GM18508 (cell line): ENCODE results near the gene CACUL1.
"Not testable (repeated sequence)": the region's sequence is repeated elsewhere in the genome, so short reads cannot be mapped to it uniquely, and the experiment has no call there.

Source experiments
- ATAC-seq: cut with Tn5 transposase; IDR thresholded peaks from one replicate; pipeline ENCODE4 v1.9.1; 2021; ENCODE audit warnings: moderate number of reproducible peaks; ENCODE audit not compliant: insufficient read depth, unreplicated experiment

The CACUL1 gene

DNA sequence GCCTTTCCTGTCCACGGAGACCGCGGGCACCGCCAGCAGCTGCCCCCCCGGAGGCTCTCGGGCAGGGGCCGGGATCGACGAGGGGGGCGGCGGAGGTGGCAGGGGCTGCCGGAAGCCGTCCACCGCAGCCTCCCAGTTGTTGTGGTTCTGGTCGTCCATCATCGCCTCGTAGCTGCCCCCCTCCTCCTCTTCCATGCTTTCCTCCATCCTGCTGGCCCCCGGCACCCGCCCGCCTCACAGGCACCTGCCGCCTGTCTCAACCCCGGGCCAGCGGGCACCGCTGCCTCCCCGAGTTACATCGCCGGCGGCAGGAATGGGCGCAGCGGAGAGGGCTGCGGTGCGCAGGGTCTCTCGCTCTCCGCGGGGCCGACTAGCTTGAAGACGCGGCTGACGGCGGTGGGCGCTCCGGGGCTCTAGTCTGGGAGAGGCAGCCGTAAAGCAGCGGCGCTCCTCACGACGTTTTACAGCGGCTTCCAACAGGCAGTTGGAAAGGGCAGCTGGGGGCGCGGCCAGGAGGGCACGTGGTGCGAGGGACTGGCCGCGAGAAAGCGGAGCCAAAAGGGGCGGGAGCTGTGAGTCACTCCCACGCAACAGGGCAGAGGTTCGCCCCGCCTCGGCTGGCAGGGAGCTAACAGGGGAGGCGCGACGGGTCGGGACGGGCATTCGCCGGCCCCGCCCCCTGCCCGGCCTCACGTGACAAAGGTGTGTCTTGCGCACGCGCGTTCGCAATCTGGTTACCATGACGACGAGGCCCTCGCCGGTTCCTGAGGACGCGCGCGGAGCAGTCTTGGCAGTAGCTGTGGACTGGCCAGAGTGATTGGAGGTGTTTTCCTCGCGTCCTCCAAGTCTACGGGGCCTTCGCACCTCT is at the start of gene CACUL1:
Gene CACUL1 (minus strand): TSS at position 415 of the 868 bp plus-strand sequence. CDS start 208 bp downstream, at position 207.
- ATAC-seq = peak; percentile 87

- no peak for ATAC-seq
Observed at GRCh38 chr10:118804262-118804773, 49.5 kb upstream of the CACUL1 start.

GRCh38 chr10:118802126-118802793 is 47.5 kb upstream of the CACUL1 start:
- ATAC-seq = no peak

- no peak for ATAC-seq
Observed at GRCh38 chr10:118800920-118801319, 46.1 kb upstream of the CACUL1 start.

- ATAC-seq = no peak
Observed at GRCh38 chr10:118799777-118800176, 45.0 kb upstream of the CACUL1 start.

DNA sequence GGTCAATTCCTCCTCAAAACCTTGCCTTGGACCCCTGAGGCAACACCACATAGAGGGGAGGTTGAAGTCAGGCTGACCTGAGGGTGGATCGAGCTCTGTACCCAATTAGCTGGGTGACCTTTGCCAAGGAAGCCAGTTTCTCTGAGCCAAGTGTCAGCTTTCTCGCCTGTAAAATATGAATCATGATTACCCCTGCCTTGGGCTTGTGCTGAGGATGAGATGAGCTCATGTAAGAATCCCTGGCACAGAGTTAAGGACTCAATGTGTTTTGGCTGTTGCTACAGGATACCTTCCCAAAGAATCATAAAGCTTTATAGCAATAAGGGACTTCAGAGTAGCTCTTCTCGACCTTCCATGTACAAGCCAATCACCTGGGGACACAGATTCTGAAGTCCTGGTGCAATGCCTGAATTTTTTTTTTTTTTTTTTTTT is 43.5 kb upstream of the CACUL1 start:
- no peak for ATAC-seq

- ATAC-seq = not testable (repeated sequence)
Observed at GRCh38 chr10:118794971-118795370, 40.2 kb upstream of the CACUL1 start.

DNA sequence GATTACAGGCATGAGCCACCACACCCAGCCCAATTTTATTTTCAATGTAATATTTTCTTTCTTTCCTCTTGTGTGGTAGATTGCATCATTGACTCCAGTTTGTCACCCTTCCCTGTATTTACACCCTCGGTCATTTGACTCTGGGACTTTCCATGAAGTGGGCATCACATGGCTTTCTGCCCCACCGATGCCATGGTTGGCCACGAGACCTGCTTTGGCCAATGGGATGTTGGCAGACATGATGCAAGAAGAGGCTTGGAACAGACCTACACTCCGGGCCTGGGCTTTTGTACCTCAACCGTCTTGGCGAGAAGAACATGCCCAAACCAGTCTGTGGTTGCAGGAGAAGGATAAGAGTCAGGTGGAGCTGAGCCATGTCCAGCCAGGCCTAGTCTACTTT is 38.8 kb upstream of the CACUL1 start:
- ATAC-seq = no peak

- ATAC-seq = no peak
Observed at GRCh38 chr10:118792526-118792925, 37.8 kb upstream of the CACUL1 start.

DNA sequence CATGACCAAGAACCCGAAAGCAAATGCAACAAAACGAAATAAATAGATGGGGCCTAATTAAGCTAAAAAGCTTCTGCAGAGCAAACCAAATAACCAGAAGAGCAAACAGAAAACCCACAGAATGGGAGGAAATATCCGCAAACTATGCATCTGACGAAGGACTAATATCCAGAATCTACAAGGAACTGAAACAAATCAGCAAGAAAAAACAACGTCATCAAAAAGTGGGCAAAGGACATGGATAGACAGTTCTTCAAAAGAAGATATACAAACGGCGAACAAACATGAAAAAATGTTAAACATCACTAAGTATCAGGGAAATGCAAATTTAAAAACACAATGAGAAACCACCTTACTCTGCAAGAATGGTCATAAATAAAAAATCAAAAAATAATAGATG is 35.3 kb upstream of the CACUL1 start:
- no peak for ATAC-seq

DNA sequence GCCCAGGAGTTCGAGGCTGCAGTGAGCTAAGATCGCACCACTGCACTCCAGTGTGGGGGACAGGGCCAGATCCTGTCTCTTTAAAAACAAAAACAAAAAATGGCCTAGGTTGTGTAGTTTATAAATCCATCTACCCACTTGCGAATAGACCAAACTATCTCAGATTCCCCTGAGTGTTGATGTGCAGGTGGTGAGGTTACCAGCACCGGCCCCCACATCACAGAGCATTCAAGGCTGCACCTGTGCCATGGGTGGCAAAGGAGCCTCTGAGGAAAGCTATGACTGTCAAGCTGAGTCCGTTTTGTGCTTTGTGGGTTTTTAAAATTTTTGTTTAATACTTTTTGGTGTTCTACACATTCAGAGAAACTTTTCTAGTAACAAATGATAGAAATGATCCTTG is 30.8 kb upstream of the CACUL1 start:
- no peak for ATAC-seq

DNA sequence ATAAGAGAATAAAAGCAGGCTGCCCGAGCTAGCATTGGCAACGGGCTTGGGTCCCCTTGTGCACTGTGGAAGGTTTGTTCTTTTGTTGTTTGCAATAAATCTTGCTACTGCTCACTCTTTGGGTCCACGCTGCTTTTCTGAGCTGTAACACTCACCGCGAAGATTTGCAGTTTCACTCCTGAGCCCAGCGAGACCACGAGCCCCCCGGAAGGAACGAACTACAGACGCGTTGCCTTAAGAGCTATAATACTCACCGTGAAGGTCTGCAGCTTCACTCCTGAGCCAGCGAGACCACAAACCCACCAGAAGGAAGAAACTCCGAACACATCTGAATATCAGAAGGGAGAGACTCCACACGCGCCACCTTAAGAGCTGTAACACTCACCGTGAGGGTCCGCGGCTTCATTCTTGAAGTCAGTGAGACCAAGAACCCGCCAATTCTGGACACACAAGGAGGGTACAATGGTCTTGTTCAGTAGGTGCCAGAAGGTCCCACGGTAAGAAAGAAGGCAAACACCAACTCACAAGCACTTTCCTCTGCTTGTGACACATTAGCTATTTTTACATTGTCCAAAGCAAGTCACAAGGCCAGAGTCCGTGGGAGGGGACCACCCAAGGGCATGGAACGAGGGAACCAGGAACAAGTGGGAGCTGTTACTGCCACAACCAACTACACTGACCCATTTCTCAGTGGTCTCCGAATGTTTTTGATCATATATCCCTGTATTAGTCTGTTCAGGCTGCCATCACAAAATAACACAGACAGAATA is 29.2 kb upstream of the CACUL1 start:
- ATAC-seq = no peak

DNA sequence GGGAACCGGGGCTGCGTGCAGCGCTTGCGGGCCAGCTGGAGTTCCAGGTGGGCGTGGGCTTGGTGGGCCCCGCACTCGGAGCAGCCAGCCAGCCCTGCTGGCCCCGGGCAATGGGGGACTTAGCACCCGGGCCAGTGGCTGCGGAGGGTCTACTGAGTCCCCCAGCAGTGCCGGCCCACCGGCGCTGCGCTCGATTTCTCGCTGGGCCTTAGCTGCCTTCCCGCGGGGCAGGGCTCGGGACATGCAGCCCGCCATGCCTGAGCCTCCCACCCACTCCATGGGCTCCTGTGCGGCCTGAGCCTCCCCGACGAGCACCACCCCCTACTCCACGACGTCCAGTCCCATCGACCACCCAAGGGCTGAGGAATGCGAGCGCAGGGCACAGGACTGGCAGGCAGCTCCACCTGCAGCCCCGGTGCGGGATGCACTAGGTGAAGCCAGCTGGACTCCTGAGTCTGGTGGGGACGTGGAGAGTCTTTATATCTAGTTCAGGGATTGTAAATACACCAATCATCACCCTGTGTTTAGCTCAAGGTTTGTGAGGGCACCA is 28.2 kb upstream of the CACUL1 start:
- not testable (repeated sequence) for ATAC-seq

- ATAC-seq = no peak
Observed at GRCh38 chr10:118781541-118781940, 26.8 kb upstream of the CACUL1 start.

GRCh38 chr10:118778727-118779126 is 24.0 kb upstream of the CACUL1 start:
- no peak for ATAC-seq

DNA sequence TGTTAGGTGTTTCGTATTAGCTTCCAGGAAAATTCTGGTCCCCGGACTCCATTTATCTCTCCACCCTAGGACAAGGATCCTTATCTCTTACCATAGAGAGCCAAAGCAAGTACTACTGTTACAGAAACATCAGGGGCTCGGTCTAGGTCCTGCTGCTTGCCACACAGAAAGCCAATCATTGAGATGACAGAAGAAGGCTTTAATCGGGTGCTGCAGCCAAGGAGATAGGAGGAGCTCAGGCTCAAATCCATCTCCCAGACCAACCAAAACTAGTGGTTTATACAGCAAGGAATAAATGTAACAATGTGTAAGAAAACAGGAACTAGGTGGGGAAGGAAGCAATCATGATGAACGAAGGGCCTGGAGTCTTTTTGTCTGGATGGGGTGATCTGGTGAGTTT is 22.2 kb upstream of the CACUL1 start:
- ATAC-seq = no peak

DNA sequence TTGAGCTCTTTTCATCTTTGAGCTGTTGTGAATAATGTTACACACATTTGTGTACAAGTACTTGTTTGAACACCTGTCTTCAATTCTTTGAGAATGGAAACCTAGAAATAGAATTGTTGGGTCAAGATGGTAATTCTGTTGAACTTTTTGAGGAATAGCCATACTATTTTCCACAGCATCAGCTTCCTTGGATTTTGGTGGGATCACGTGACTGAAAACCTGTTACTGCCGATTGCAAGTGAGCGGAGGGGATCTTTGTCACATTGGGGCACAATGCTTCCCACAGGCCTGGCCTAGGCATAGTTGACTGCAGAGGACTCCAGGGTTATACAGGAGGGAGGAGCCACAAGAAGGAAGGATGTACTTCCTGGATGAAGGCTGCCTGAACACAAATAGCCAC is 21.3 kb upstream of the CACUL1 start:
- no peak for ATAC-seq

- ATAC-seq = no peak
Observed at GRCh38 chr10:118775478-118775877, 20.7 kb upstream of the CACUL1 start.

GRCh38 chr10:118773041-118773440 is 18.3 kb upstream of the CACUL1 start:
- no peak for ATAC-seq

GRCh38 chr10:118771976-118772375 is 17.2 kb upstream of the CACUL1 start:
- ATAC-seq = no peak
